DOHH2 (cell line): Measurements from ENCODE around the gene ADAMTS12.

Source experiments
- H3F3A ChIP-seq: fragments of 200-600 bp; sonication (generic), shearing (Covaris generic); 2 replicates; pipeline ENCODE4 v1.6.0; 2016; ENCODE audit warnings: antibody characterized with exemption, mild to moderate bottlenecking; ENCODE audit not compliant: control insufficient read depth, insufficient read depth
- H3K27ac ChIP-seq: fragments of 200-600 bp; sonication (generic); 2 replicates; pipeline ENCODE4 v1.5.1; 2014; ENCODE audit warnings: low read depth, mild to moderate bottlenecking, low read length, moderate library complexity
- H3K27me3 ChIP-seq: fragments of 200-600 bp; sonication (generic); 2 replicates; pipeline ENCODE4 v1.6.1; 2014; ENCODE audit warnings: mild to moderate bottlenecking, low read length, mixed read lengths; ENCODE audit not compliant: control insufficient read depth
- H3K36me3 ChIP-seq: fragments of 200-600 bp; sonication (generic); 2 replicates; pipeline ENCODE4 v1.6.1; 2014; ENCODE audit warnings: mild to moderate bottlenecking, low read length, moderate library complexity, mixed read lengths; ENCODE audit not compliant: control insufficient read depth
- H3K4me1 ChIP-seq: fragments of 200-600 bp; sonication (generic); 2 replicates; pipeline ENCODE4 v1.6.1; 2014; ENCODE audit warnings: mild to moderate bottlenecking, low read length, mixed read lengths; ENCODE audit not compliant: control insufficient read depth
- H3K4me2 ChIP-seq: fragments of 200-600 bp; sonication (generic); 2 replicates; pipeline ENCODE4 v1.6.0; 2014; ENCODE audit warnings: mild to moderate bottlenecking, low read length, moderate library complexity
- H3K4me3 ChIP-seq: fragments of 200-600 bp; sonication (generic); 2 replicates; pipeline ENCODE4 v1.5.1; 2014; ENCODE audit warnings: mild to moderate bottlenecking, low read length, mixed read lengths
- H3K79me2 ChIP-seq: fragments of 200-600 bp; sonication (generic); 2 replicates; pipeline ENCODE4 v1.6.1; 2014; ENCODE audit warnings: mild to moderate bottlenecking, low read length, mixed read lengths; ENCODE audit not compliant: control insufficient read depth
- H3K9me2 ChIP-seq: fragments of 200-600 bp; sonication (generic); replicated peaks from 2 replicates; pipeline ENCODE4 v1.6.1; 2014; ENCODE audit warnings: mild to moderate bottlenecking, low read length, mixed read lengths; ENCODE audit not compliant: control insufficient read depth
- H3K9me3 ChIP-seq: fragments of 200-600 bp; sonication (generic); 2 replicates; pipeline ENCODE4 v1.6.1; 2014; ENCODE audit warnings: antibody characterized with exemption, low read length, mixed read lengths; ENCODE audit not compliant: control insufficient read depth, insufficient read depth
- H4K20me1 ChIP-seq: fragments of 200-600 bp; sonication (generic); 2 replicates; pipeline ENCODE4 v1.6.0; 2014; ENCODE audit warnings: low read depth, mild to moderate bottlenecking, antibody characterized with exemption, low read length, moderate library complexity; ENCODE audit not compliant: control insufficient read depth, insufficient read depth
- CTCF ChIP-seq: fragments of 200-600 bp; sonication (generic); IDR thresholded peaks from one replicate; pipeline ENCODE4 v1.5.1; 2014; ENCODE audit warnings: antibody characterized with exemption, mild to moderate bottlenecking, low read depth, low read length; ENCODE audit not compliant: poor library complexity, severe bottlenecking
- EZH2phosphoT487 ChIP-seq: fragments of 200-600 bp; sonication (generic); IDR thresholded peaks from 2 replicates; pipeline ENCODE4 v1.6.1; 2017; ENCODE audit warnings: borderline replicate concordance, mild to moderate bottlenecking, antibody characterized with exemption, low read length, moderate library complexity, mixed read lengths

ADAMTS12 gene

GRCh38 chr5:33685873-33686755 is 205.7 kb downstream of the ADAMTS12 start:
- Histone ChIP-seq H3K9me2 (no peaks in the 10 kb centered on the region), H4K20me1 (no peaks in the 10 kb centered on the region), H3K27ac (no peak overlapping the region), H3F3A (no peaks in the 10 kb centered on the region), H3K4me3 (no peak overlapping the region), H3K4me1 (no peaks in the 10 kb centered on the region), H3K36me3 (no peaks in the 10 kb centered on the region), H3K79me2 (no peaks in the 10 kb centered on the region), H3K4me2 (no peak overlapping the region), H3K9me3 (no peaks in the 10 kb centered on the region), H3K27me3 (peaks cover 26% of the 10 kb centered on the region)
- no peak for TF ChIP-seq CTCF
- TF ChIP-seq EZH2phosphoT487 = no peak

- no peaks in the 10 kb centered on the region for H3K4me1 ChIP-seq
- no peak overlapping the region for H3K4me3 ChIP-seq
- H3K4me2 ChIP-seq = no peak overlapping the region
- H4K20me1 ChIP-seq = no peaks in the 10 kb centered on the region
- no peaks in the 10 kb centered on the region for H3F3A ChIP-seq
- H3K9me2 ChIP-seq = no peaks in the 10 kb centered on the region
- H3K79me2 ChIP-seq = no peaks in the 10 kb centered on the region
- H3K36me3 ChIP-seq = no peaks in the 10 kb centered on the region
- no peaks in the 10 kb centered on the region for H3K9me3 ChIP-seq
- H3K27ac ChIP-seq = no peak overlapping the region
- H3K27me3 ChIP-seq = peaks cover 28% of the 10 kb centered on the region
- TF ChIP-seq EZH2phosphoT487 = no peak
- no peak for TF ChIP-seq CTCF
Observed at GRCh38 chr5:33684496-33685159, 207.2 kb downstream of the ADAMTS12 start.

GRCh38 chr5:33679791-33680190 is 212.0 kb downstream of the ADAMTS12 start:
- Histone ChIP-seq H3K27me3 (peaks cover 53% of the 10 kb centered on the region), H3K9me2 (no peaks in the 10 kb centered on the region), H3K79me2 (no peaks in the 10 kb centered on the region), H3F3A (peaks cover 3% of the 10 kb centered on the region; the same call in 1 of the 2 replicates), H3K4me3 (no peak overlapping the region), H3K4me2 (no peak overlapping the region), H4K20me1 (peaks cover 2% of the 10 kb centered on the region; the same call in 1 of the 2 replicates), H3K9me3 (no peaks in the 10 kb centered on the region), H3K4me1 (peaks cover 15% of the 10 kb centered on the region), H3K36me3 (no peaks in the 10 kb centered on the region), H3K27ac (no peak overlapping the region)
- TF ChIP-seq CTCF (no peak), EZH2phosphoT487 (no peak)
